Activated effector memory CD4-positive, alpha-beta T cell treated with anti-CD3 and anti-CD28 coated beads, Interleukin-2, amount 50 U/mL, for 16 hours (primary cell): ENCODE results near the gene CPA1.

Source experiments
- DNase-seq: peaks from one replicate; pipeline ENCODE4 v3.0.0-alpha.2; 2020

Gene CPA1

DNA sequence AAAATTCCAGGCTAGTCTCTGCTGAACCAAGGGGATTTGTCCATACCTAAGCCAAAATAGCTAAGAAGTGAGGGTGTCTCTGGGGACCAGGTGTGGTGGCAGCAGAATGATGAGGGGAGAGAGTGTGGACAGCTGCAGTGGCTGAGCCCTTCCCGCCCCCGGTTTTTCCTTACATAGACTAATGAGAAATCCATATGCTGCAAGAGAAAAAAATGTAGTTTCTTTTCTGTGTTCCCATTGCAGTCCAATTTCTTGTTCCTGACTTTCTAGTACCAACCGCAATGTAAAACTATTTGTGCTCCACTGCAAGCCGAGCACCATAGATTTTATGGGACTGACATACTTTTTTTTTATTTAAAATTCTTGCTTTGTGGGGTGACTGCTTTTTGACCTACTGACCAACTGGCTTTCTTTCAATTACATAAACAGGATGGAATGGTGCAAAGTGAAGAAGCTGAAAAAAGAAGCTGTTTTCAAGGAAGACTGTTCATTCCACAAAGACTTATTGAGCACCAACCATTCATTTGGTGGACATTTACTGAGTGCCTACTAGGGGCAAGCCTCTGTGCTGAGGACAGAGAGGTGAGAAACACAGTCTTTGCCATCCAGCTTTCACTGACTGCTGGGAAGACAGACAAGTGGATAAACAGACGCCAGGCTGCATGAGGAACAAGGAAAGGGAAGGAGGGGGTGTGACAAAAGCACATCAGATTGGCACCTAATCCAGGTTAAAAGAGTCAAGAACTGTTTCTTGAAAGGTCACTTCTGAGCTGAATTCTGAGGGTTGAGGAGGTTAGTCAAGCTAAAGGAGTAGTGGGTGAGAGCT, 50.8 kb downstream of the CPA1 start:
- no peak for DNase-seq

DNA sequence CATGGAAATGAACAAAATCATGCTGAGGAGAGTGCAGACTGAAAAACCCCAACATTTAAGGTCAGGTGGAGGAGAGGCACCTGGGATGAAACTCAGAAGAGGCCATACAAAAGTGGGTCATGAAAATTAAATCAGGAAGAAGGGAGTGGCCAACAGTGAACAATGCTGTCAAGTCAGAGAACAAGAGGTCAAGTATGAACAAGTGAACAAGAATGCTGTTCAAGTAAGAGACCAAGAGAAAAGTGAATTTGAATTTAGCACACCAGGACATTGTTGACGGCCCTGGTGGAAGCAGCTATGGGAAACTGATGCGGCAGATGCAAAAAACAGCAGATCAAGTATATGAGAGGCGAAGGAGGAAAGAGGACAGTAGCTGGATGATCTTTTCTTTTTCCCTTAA, 52.6 kb downstream of the CPA1 start:
- no peak for DNase-seq

DNA sequence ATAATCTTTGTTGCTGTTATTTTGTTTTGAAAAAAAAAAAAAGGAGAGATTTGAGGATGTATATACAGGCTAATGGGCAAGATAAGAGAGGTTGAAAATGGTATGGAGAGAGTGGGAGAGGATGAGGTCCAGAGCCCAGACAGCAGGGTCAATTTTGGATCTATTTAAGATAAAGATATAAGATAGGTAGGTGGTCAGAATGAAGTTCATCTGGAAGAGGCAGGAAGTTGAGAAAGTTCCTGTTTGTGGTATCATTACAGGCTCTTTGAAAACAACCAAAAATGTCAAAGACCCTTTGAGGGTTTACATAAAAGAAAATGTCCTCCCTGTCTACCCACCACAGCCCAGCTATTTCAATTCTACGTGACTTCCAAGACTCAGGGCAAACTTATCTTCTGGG, 53.0 kb downstream of the CPA1 start:
- no peak for DNase-seq

DNA sequence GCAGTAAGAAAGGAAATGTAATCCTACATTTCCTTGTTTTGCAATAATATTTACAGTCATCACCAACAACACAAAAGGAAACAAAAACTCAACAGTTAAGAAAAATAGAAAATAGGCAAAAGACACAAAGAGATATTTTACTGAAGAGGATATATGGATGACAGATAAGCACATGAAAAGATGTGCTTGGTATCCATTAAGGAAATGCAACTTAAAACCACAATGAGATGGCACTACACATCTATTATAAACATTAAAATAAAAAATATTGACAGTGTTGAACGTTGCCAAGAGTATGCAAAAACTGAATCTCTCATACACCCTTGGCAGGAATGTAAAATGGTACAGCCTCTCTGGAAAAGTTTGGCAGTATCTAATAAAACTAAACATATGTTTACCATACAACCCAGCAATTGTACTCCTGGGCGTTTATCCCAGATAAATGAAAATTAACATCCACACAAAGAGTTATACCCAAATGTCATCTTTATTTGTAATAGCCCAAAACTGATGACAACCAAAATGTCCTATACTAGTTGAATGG, 55.1 kb downstream of the CPA1 start:
- no peak for DNase-seq

DNA sequence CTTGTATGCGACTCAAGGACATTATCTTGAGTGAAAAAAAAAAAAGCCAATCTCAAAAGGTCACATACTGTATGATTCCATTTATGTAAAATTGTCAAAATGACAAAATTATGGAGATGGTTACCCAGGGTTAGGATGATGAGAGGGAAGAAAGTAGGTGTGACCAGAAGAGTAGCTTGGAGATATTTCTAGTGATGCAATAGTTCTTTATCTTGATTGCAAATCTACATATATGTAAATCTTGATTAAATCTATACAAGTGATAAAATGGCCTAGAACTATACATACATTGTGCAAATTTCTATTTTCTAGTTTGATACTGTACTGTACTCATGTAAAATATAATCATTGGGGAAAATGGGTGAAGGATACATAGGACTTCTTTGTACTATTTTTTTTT, 56.0 kb downstream of the CPA1 start:
- DNase-seq: no peak
